MM.1S (cell line): ENCODE measurements around the gene UBE3B.

Source experiments
- DNase-seq: peaks from one replicate; pipeline ENCODE4 v3.0.0-alpha.2; 2015
- H2AFZ ChIP-seq: fragments of 300-600 bp; sonication (generic); 2 replicates; pipeline ENCODE4 v1.6.0; 2016; ENCODE audit warnings: antibody characterized with exemption, low read length
- H3F3A ChIP-seq: fragments of 300-600 bp; sonication (generic); 2 replicates; pipeline ENCODE4 v1.6.1; 2016; ENCODE audit warnings: mild to moderate bottlenecking, antibody characterized with exemption, low read length, moderate library complexity, mixed read lengths; ENCODE audit not compliant: insufficient read depth
- H3K27ac ChIP-seq: fragments of 300-600 bp; sonication (generic); 2 replicates; pipeline ENCODE4 v1.5.1; 2016; ENCODE audit warnings: mild to moderate bottlenecking, low read length
- H3K27me3 ChIP-seq: fragments of 300-600 bp; sonication (generic); replicated peaks from 2 replicates; pipeline ENCODE4 v1.6.0; 2016; ENCODE audit warnings: low read length; ENCODE audit not compliant: insufficient read depth
- H3K36me3 ChIP-seq: fragments of 300-600 bp; sonication (generic); replicated peaks from 2 replicates; pipeline ENCODE4 v1.6.1; 2016; ENCODE audit warnings: mild to moderate bottlenecking, low read length, mixed read lengths; ENCODE audit not compliant: insufficient read depth
- H3K4me1 ChIP-seq: fragments of 300-600 bp; sonication (generic); 2 replicates; pipeline ENCODE4 v1.6.1; 2016; ENCODE audit warnings: low read length, mixed read lengths
- H3K4me2 ChIP-seq: fragments of 300-600 bp; sonication (generic); 2 replicates; pipeline ENCODE4 v1.6.0; 2016; ENCODE audit warnings: low read depth, low read length
- H3K4me3 ChIP-seq: fragments of 300-600 bp; sonication (generic); 2 replicates; pipeline ENCODE4 v1.5.1; 2016; ENCODE audit warnings: low read length, mixed read lengths
- H3K79me2 ChIP-seq: fragments of 300-600 bp; sonication (generic); 2 replicates; pipeline ENCODE4 v1.6.1; 2016; ENCODE audit warnings: mixed run types, low read length, mixed read lengths
- H3K9ac ChIP-seq: fragments of 300-600 bp; sonication (generic); 2 replicates; pipeline ENCODE4 v1.6.1; 2016; ENCODE audit warnings: low read length, mixed read lengths
- H3K9me2 ChIP-seq: fragments of 300-600 bp; sonication (generic); replicated peaks from 2 replicates; pipeline ENCODE4 v1.6.1; 2016; ENCODE audit warnings: mild to moderate bottlenecking, low read length, mixed read lengths; ENCODE audit not compliant: insufficient read depth
- H3K9me3 ChIP-seq: fragments of 300-600 bp; sonication (generic); replicated peaks from 2 replicates; pipeline ENCODE4 v1.6.1; 2016; ENCODE audit warnings: mild to moderate bottlenecking, low read length, mixed read lengths; ENCODE audit not compliant: insufficient read depth
- H4K20me1 ChIP-seq: fragments of 300-600 bp; sonication (generic); 2 replicates; pipeline ENCODE4 v1.6.1; 2016; ENCODE audit warnings: mild to moderate bottlenecking, low read length, moderate library complexity, mixed read lengths; ENCODE audit not compliant: insufficient read depth
- CTCF ChIP-seq: fragments of 300-600 bp; sonication (generic); IDR thresholded peaks from 2 replicates; pipeline ENCODE4 v1.5.1; 2016; ENCODE audit warnings: antibody characterized with exemption, low read length, mixed read lengths
- EZH2 ChIP-seq: fragments of 300-600 bp; sonication (generic); optimal IDR thresholded peaks from 2 replicates; pipeline ENCODE3; 2017; ENCODE audit warnings: low read depth, mild to moderate bottlenecking, antibody characterized with exemption, low read length, mixed read lengths
- EZH2phosphoT487 ChIP-seq: fragments of 300-600 bp; sonication (generic); IDR thresholded peaks from 2 replicates; pipeline ENCODE4 v1.6.1; 2018; ENCODE audit warnings: antibody characterized with exemption, low read length

The UBE3B gene

GRCh38 chr12:109529691-109530640 is 52.5 kb downstream of the UBE3B start:
- H3K79me2 ChIP-seq = no peaks in the 10 kb centered on the region
- H3K9me3 ChIP-seq = no peaks in the 10 kb centered on the region
- H3K4me3 ChIP-seq = no peak overlapping the region
- H3K36me3 ChIP-seq = no peaks in the 10 kb centered on the region
- H3K27me3 ChIP-seq = no peaks in the 10 kb centered on the region
- H3F3A ChIP-seq = no peaks in the 10 kb centered on the region
- H4K20me1 ChIP-seq = no peaks in the 10 kb centered on the region
- no peak overlapping the region for H2AFZ ChIP-seq
- no peaks in the 10 kb centered on the region for H3K4me1 ChIP-seq
- no peak for DNase-seq
- TF ChIP-seq CTCF = no peak
- TF ChIP-seq EZH2phosphoT487 = no peak
- no peak for TF ChIP-seq EZH2
- H3K27ac ChIP-seq = no peak overlapping the region
- H3K9ac ChIP-seq = no peak overlapping the region
- no peak overlapping the region for H3K4me2 ChIP-seq
- no peaks in the 10 kb centered on the region for H3K9me2 ChIP-seq

DNA sequence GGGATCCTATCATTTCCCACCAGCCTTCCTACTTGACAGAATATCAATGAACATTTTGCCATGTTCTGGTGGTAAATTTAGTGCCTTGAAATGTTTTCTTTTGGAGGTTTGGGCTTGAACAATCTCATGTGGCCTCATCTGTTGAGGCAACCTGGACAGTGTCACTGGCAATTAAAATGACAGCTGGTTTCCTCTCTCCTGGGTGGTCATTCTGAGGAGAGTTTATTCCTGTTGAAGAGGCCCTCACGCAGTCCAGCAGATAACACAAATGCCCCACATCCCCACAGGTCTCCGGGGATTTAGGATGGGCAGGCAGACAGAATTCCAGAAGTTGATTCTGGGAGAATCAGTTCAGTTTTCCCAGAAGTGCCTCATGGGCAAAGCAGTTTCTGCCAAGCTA is 54.0 kb downstream of the UBE3B start:
- H3K4me1 ChIP-seq = no peaks in the 10 kb centered on the region
- H3K9ac ChIP-seq = no peak overlapping the region
- TF ChIP-seq EZH2 = no peak
- no peak for TF ChIP-seq CTCF
- TF ChIP-seq EZH2phosphoT487 = no peak
- no peaks in the 10 kb centered on the region for H3K9me2 ChIP-seq
- no peaks in the 10 kb centered on the region for H3F3A ChIP-seq
- no peaks in the 10 kb centered on the region for H3K9me3 ChIP-seq
- H3K27ac ChIP-seq = no peak overlapping the region
- H3K36me3 ChIP-seq = no peaks in the 10 kb centered on the region
- H3K79me2 ChIP-seq = no peaks in the 10 kb centered on the region
- H2AFZ ChIP-seq = no peak overlapping the region
- no peaks in the 10 kb centered on the region for H3K27me3 ChIP-seq
- H3K4me2 ChIP-seq = no peak overlapping the region
- H4K20me1 ChIP-seq = no peaks in the 10 kb centered on the region
- no peak for DNase-seq
- no peak overlapping the region for H3K4me3 ChIP-seq

DNA sequence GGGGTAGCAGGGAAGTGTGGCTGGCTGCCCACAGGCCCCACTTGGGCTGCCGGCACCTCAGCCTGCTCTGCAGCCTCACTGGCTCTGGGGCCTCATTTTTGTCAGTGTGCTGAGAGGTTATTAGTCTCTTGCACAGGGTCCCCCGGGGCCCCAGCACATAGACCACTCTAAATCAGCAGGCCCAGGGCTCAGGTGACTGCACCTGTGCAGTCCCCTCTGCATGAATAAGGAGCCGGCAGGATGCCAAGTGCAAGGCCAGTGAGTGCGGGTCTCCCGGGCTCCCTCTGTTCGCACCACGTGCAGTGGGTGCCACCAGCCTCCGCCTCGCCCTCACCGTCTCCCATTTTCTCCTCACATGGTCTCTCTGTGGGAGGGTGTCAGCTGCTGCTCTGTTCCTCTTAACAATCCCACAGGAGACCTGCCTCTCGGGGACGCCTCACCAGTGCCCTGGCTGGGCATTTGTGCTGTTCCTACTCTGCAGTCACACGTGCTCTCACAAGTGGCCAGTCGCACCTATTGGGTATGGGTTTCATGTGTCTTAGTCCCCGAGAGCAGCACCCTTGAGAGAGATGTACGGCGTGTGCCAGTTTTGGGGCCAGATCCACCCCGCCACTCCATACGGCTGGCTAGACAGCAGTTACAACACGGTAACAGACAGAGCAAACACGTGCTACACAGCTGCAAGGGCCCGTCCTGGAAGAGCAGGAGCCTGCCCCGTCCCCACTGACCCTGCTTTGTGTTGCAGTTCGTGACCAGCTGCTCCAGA is 55.5 kb downstream of the UBE3B start:
- Histone ChIP-seq H3K4me1 (no peaks in the 10 kb centered on the region), H3K4me3 (no peak overlapping the region), H3K36me3 (no peaks in the 10 kb centered on the region), H3K9ac (no peak overlapping the region), H3K9me3 (no peaks in the 10 kb centered on the region), H3K27ac (no peak overlapping the region), H2AFZ (no peak overlapping the region), H4K20me1 (no peaks in the 10 kb centered on the region), H3K4me2 (no peak overlapping the region), H3K9me2 (no peaks in the 10 kb centered on the region), H3F3A (no peaks in the 10 kb centered on the region), H3K27me3 (no peaks in the 10 kb centered on the region), H3K79me2 (no peaks in the 10 kb centered on the region)
- TF ChIP-seq EZH2phosphoT487 (no peak), CTCF (no peak), EZH2 (no peak)
- DNase-seq = no peak
